Measurements from ENCODE around the gene APOLD1.

Gene APOLD1

DNA sequence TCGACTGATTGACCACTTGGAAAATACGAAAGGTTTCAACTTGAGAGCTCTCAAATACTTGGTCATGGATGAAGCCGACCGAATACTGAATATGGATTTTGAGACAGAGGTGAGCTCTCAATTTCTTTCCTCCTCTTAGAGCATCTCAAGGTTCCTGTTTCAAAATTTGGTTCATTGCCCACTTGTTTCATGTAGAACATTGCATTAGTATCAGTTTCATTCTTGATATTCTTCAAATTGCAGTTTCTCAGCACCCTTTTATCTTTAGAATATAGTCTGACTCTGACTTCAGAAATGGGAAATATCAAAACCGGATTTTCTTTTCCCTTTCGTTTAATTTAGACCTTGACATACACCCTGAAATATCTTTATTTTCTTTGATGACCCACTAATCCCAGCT, 36.5 kb downstream of the APOLD1 start:
- Mint-ChIP-seq H3K36me3 (ENCODE audit: low read depth) (peaks cover 83% of the 10 kb centered on the region), H3K4me1 (peaks cover 17% of the 10 kb centered on the region), H3K27ac (no peak overlapping the region), H3K9me3 (no peaks in the 10 kb centered on the region), H3K4me3 (no peak overlapping the region), H3K27me3 (ENCODE audit: low read depth, poor library complexity) (no peaks in the 10 kb centered on the region)
- DNase-seq, result no peak
- TF ChIP-seq, protein P1, sequence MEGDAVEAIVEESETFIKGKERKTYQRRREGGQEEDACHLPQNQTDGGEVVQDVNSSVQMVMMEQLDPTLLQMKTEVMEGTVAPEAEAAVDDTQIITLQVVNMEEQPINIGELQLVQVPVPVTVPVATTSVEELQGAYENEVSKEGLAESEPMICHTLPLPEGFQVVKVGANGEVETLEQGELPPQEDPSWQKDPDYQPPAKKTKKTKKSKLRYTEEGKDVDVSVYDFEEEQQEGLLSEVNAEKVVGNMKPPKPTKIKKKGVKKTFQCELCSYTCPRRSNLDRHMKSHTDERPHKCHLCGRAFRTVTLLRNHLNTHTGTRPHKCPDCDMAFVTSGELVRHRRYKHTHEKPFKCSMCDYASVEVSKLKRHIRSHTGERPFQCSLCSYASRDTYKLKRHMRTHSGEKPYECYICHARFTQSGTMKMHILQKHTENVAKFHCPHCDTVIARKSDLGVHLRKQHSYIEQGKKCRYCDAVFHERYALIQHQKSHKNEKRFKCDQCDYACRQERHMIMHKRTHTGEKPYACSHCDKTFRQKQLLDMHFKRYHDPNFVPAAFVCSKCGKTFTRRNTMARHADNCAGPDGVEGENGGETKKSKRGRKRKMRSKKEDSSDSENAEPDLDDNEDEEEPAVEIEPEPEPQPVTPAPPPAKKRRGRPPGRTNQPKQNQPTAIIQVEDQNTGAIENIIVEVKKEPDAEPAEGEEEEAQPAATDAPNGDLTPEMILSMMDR (IDR thresholded peaks at IDR 0.05), result no peak

DNA sequence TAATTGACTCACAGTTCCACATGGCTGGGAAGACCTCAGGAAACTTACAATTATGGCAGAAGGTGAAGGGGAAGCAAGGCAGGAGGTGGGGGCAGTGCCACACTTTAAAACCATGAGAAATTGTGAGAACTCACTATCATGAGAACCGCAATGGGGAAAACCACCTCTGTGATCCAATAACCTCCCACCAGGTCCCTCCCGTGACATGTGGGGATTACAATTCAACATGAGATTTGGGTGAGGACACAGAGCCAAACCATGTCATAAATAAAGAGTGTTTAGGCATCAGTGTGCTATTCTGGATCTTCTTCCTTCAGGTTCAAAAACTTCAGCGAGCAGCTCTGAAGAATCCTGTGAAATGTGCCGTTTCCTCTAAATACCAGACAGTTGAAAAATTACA, 37.4 kb downstream of the APOLD1 start:
- no peaks in the 10 kb centered on the region for H3K9me3 Mint-ChIP-seq
- H3K27ac Mint-ChIP-seq, result no peak overlapping the region
- TF ChIP-seq, protein P1 (IDR thresholded peaks at IDR 0.05), result no peak
- peaks cover 17% of the 10 kb centered on the region for H3K4me1 Mint-ChIP-seq
- DNase-seq, result no peak
- peaks cover 86% of the 10 kb centered on the region for H3K36me3 Mint-ChIP-seq (ENCODE audit: low read depth)
- no peak overlapping the region for H3K4me3 Mint-ChIP-seq
- H3K27me3 Mint-ChIP-seq (ENCODE audit: low read depth, poor library complexity), result no peaks in the 10 kb centered on the region

DNA sequence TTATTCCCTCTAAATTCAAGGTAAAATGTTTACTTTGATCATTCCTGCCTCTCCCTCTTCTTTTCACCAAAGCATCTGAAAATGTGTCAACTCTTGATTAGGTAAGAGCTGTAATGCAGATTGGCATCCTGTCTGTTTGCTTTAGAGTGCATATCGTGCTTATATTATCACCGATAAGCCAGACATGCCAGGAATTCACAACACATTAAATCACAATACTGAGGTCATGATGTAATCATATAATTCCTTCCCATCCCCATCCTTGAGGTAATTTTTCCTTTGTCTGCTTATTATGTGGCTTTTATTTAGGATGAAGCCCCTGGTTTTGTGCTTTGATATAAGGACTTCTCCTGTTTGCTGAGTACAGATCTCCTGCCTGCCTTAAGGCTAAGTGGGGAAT, 37.8 kb downstream of the APOLD1 start:
- peaks cover 86% of the 10 kb centered on the region for H3K36me3 Mint-ChIP-seq (ENCODE audit: low read depth)
- no peaks in the 10 kb centered on the region for H3K27me3 Mint-ChIP-seq (ENCODE audit: low read depth, poor library complexity)
- H3K9me3 Mint-ChIP-seq, result no peaks in the 10 kb centered on the region
- H3K4me1 Mint-ChIP-seq, result peaks cover 17% of the 10 kb centered on the region
- TF ChIP-seq, protein P1 (IDR thresholded peaks at IDR 0.05), result no peak
- H3K27ac Mint-ChIP-seq, result no peak overlapping the region
- no peak overlapping the region for H3K4me3 Mint-ChIP-seq
- DNase-seq, result no peak

DNA sequence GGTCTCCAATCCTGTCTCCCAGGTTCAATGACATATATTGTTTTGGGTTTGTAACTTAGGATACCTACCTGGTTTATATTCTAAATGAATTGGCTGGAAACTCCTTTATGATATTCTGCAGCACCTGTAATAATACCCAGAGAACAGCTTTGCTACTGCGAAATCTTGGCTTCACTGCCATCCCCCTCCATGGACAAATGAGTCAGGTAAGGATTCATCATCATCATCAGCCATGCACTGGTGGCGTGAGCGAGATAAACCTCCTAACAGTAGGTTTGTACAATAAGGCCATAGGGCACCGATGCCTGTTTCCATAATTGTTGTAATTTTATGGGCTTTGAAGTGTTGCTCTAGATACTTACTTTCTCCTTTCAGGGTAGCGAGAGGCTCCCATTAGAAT, 38.4 kb downstream of the APOLD1 start:
- Mint-ChIP-seq H3K27ac (no peak overlapping the region), H3K36me3 (ENCODE audit: low read depth) (peaks cover 86% of the 10 kb centered on the region), H3K27me3 (ENCODE audit: low read depth, poor library complexity) (no peaks in the 10 kb centered on the region), H3K4me3 (no peak overlapping the region), H3K4me1 (peaks cover 12% of the 10 kb centered on the region), H3K9me3 (no peaks in the 10 kb centered on the region)
- TF ChIP-seq, protein P1 (IDR thresholded peaks at IDR 0.05), result no peak
- no peak for DNase-seq

DNA sequence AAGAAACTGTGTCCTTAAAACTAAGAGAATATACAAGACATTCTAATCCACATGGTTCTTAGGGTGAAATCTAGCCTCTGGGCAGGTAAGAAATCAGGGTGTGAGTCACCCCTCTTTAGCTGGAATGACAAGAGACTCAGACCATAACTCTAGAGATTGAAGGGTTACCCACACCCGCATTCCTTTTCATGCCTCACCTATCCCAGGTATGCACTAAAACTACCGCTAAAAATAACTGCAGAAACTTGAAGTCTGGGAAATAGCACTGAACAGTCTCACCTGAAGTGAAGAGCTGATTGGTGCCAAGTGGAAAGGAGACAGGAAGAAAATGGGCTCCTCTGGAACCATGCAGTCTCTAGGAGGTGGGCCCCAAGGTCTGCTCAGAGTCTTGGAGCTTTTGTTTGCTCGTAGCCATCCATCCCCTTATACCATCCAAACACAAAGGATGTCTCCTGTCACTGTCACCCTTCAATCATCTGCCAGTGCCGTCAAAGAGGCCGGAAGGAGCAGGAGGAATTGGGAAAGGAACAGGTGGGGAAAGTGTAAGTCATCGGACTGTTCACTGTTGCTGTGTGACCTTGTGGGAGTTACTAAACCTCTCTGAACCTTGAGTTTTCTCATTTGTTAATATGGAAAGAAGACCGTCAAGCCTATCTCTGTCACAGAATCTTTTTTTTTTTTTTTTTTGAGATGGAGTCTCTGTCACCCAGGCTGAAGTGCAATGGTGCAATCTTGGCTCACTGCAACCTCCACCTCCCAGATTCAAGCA, 50.1 kb downstream of the APOLD1 start:
- Mint-ChIP-seq H3K4me3 (no peak overlapping the region), H3K36me3 (ENCODE audit: low read depth) (peaks cover 39% of the 10 kb centered on the region), H3K27me3 (ENCODE audit: low read depth, poor library complexity) (no peaks in the 10 kb centered on the region), H3K27ac (no peak overlapping the region), H3K9me3 (no peaks in the 10 kb centered on the region), H3K4me1 (peaks cover 40% of the 10 kb centered on the region)
- no peak for DNase-seq
- TF ChIP-seq, protein P1 (IDR thresholded peaks at IDR 0.05), result no peak

DNA sequence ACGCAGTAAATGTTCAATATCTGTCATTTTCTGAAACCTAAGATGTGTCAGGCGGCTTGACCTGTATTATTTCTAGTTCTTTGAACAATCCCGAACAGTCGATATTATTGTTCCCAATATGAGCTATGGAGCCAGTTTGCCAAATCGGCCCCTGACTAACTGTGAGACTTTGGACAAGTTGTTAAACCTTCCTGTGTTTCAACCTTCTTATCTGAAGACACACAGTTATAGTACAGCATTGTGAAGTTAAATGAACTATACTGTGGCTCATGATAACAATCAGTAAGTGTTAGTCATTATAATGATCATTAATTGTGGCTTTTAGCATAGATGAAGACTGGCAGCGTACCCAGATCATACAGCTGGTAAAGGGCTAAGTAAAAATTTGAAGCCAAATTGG, 51.1 kb downstream of the APOLD1 start:
- TF ChIP-seq, protein P1 (IDR thresholded peaks at IDR 0.05), result no peak
- H3K27me3 Mint-ChIP-seq (ENCODE audit: low read depth, poor library complexity), result no peaks in the 10 kb centered on the region
- H3K4me3 Mint-ChIP-seq, result no peak overlapping the region
- no peaks in the 10 kb centered on the region for H3K9me3 Mint-ChIP-seq
- H3K4me1 Mint-ChIP-seq, result peaks cover 40% of the 10 kb centered on the region
- DNase-seq, result no peak
- H3K36me3 Mint-ChIP-seq (ENCODE audit: low read depth), result peaks cover 31% of the 10 kb centered on the region
- no peak overlapping the region for H3K27ac Mint-ChIP-seq

All from nephron progenitor cell (in vitro differentiated cells).